NCI-H1092 (cell line): ENCODE measurements around the gene VANGL1.

ENCODE experiments used
- DNase-seq: peaks from one replicate; lab custom pipeline; 2025; lab: John Stamatoyannopoulos, UW

Gene VANGL1

GRCh38 chr1:115644109-115644508 lies 2.3 kb downstream of the VANGL1 start:
- no peak for DNase-seq

- DNase-seq = no peak
These were observed 5.3 kb downstream of the VANGL1 start for GRCh38 chr1:115647047-115647446.

GRCh38 chr1:115647507-115647906 lies 5.7 kb downstream of the VANGL1 start:
- DNase-seq = no peak

DNA sequence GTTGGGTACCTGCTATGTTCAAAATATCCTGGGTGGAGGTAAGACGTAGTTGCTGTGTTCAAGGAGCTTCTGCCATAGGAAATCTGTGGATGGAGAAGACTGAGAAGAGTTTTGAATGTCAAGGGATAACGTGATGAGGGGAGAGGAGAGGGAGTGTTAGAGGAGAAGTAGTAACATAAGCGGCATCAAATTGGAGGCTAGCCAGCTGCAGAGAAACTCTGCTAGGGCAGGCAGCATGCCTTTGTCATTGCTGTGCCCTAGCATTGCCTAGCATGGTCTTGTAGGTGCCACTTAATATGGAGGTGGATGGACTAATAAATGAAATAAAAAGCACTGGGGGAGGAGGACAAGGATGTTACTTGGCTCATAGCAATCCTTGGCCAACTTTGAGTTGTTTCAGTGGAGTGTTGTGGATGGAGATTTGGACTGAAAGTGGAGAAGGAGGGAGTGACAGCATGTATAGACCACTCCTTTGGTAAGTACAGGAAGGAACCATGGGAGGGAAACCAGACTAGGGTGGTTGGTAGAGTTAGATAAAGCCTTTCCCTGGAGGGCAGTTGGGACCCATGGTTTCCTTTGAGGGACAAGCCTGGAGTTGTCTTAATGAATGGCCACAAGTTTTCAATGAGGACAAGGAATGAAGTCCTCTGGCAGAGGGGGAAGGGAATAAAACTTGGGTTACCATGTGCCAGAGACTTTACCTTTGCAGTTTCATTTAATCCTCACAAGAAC lies 6.3 kb downstream of the VANGL1 start:
- DNase-seq = no peak

- no peak for DNase-seq
These were observed 7.2 kb downstream of the VANGL1 start for GRCh38 chr1:115648717-115649691.

GRCh38 chr1:115649964-115650363 lies 8.2 kb downstream of the VANGL1 start:
- DNase-seq = no peak

GRCh38 chr1:115650961-115651360 lies 9.2 kb downstream of the VANGL1 start:
- DNase-seq = no peak

GRCh38 chr1:115651391-115651790 lies 9.6 kb downstream of the VANGL1 start:
- DNase-seq = no peak

DNA sequence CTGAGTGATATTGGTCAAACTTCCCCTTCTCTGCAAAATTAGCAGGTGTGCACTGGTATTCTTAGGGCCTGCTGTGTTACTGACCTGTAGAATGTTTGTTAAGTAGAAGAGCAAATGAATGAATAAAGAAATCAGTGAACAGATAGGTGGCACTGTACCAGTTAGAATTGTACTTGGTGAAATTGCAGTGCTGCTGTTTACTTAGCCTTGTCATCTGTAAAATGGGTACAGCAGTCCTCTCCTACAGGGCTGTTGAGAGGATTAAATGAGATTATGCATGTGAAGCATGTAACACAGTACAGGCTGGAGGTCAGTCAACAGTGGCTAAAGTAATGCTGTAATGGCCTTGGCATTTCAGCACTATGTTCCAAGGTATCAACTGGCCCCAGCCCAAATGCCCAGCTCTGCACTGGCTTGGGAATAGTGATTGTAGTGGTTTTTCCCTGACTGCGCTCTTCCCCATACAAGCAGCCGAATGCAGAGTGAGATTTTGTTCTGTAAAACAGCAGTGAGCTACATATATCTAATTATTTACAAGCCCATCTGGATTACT lies 10.5 kb downstream of the VANGL1 start:
- DNase-seq = no peak

DNA sequence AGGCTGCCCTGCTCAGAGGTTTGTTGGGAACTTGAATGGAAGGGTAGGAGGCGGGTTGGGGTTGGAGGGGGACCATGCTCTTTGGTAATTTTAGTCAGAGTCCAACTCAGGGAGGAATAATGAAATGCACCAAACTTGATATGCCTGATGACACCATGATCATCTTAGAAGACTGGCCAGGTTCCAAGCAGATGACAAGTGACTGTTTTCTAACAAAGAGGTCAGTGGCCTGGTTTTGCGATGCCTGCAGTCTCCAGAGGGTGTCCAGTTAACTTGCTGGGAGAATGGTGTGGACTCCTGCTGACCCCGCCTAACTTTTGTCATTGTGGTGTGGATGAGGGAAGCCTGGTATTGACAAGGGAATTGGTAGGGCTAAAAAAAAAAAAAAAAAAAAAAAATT lies 12.4 kb downstream of the VANGL1 start:
- no peak for DNase-seq

DNA sequence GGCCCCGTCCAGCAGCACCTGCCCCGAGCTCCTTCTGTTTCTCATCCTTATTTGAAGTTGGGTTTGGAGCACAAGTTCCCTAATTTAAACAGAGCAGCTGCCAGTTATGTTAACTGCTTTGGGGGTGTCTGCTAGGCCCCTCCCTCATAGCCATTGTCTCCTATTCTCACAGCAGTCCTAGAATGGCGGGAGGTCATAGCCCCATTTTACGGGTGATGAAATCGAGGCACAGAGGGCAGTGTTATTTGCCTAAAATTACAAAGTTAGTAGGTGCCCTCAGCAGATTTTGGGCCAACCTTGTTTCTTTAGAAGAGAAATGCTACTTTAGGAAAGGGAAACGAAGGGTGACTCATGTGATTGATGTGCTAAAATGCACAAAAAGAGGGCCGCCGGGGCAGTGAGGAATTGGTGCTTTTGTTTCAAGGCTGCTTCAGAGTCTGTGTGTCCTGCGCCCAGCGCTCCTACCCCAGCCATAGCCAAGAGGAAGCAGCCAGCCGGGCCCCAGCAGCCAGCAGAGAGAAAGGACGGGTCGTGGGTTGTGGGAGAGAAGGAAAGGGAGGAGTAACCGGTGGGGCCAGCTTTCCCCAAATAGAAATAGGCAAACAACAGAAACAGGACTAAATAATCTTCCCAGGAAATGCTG lies 13.0 kb downstream of the VANGL1 start:
- DNase-seq = no peak

DNA sequence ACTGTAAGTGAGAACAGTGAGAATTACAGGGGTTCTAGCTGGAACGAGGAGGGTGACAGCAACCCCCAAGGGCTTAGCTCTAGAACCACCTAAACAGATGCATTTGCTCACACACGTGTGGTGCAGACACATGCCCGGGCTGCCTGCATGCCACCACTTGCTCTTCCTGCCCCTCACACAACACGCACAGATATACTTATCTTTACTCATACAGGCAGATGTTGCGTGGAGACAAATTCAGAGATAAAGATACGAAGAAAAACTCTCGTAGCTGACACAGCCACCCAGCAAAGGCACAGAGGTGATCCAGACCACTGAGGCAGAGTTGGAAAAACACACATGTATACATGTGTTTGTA lies 13.5 kb downstream of the VANGL1 start:
- no peak for DNase-seq

DNA sequence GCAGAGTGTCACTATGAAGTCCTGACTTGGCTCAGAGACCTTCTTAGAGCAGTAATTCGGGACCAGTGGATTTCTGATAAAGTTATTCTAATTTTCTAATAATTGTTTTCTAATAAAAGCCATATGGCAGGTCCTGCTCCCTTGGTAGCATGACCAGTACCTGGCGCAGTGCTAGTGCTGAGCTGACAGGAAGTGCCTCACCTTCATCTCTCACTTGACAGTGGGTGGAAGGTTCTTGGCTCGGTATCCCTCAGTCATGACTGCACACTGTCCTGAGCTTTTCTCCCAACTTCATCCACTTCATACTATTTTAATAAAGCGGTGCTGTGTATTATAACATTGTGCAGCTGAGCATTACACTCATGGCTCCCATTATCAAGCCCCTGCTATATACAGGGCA lies 14.1 kb downstream of the VANGL1 start:
- DNase-seq = no peak

DNA sequence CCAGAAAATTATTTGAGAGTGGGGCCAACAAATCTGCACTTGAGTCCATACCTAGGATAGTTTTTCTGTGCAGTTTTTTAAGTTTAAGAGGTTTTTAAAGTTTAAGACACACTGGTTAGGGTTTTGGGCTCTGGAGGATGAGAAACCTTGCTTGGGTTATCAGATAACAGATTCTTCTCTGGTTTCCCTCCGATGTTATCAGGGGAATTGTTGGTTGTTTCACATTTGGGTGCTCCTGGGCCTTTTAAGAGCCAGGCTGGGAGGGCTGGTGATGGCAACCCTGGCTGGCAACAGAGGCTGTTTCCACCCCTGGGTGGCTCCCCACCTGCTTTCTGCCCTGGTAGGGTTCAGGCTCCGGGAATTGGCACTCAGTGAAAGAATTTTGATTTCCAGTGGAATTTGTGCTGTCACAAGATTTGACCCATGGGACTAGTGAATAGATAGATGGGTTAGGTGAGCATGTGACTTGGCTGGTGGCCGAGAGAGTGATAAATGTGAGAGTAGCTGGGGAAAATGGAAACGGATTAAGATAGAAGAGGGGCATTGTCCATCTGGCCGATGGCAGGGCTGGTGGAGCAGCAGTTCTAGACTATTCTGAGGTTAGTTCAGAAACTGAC lies 14.8 kb downstream of the VANGL1 start:
- no peak for DNase-seq

DNA sequence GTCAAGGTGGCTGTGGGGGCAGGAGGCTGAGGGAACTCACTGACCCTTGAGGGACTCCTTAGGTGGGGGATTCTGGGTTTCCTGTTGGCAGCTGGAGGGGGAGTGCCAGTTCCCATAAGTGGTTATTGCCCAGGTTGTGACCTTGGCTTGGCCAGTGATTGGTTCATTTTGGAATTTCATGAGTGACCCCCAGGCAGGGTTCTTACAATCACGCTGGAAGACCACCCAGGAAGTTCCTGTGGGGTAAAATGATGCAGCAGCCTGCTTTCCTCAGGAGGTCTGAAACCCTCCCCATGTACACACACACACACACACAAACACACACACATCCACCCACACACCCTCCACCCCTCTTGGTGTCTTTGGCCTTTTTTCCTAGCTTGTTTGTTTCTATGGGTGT lies 16.9 kb downstream of the VANGL1 start:
- DNase-seq = no peak

DNA sequence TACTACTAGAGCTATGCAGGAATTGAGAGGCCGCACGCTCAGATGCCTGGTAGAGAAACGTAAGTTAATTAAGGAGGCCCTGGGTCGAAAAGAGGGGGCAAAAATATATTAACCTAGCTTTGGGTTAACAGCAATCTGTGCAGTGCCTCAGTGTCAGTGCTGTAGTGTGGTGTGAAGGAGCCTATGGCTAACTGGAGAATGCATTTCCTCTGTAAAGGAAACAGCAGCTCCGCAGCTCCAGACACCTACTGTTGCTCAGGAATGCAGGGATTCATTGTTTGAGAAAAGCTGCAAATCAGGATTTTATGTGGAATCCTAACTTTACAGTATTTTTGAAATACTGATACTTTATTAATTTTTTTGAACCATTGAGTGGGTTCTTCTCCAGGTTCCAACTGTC lies 18.4 kb downstream of the VANGL1 start:
- DNase-seq = no peak

- DNase-seq = no peak
These were observed 19.4 kb downstream of the VANGL1 start for GRCh38 chr1:115661157-115661556.

GRCh38 chr1:115665319-115666096 lies 23.7 kb downstream of the VANGL1 start:
- DNase-seq = no peak

GRCh38 chr1:115666206-115666605 lies 24.4 kb downstream of the VANGL1 start:
- DNase-seq = no peak

DNA sequence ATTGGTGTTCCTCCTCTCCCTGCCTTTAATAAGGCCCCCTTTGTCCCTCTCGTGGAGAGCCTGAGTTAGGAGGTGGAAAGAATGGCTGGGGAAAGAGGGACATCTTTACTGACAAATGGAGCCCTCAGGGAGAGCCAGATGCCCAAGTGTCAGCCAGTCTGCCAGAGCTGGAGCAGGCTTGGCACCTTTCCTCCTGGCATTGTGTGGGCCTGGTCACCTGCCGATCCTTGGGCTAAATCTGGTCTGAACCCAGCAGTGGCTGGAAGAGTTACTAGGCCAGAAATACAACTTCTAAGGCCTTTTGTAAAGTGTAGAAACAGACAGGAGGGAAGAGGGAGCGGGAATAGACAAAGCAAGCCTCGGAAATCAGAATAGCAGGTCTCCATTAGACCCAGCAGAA lies 24.9 kb downstream of the VANGL1 start:
- DNase-seq = peak; percentile 56

GRCh38 chr1:115668579-115668978 lies 26.8 kb downstream of the VANGL1 start:
- no peak for DNase-seq
